WTC11 (cell line): ENCODE measurements around the gene SEPTIN1. TPM values are rescaled to one million over a fixed set of nuclear protein-coding genes. Genes with fewer than 3 reads are reported as not detected.

Source experiments
- ATAC-seq: fragments of 200-7000 bp; cut with Tn5 transposase; 2 replicates; pipeline ENCODE4 v1.10.0; 2021; ENCODE audit warnings: mild to moderate bottlenecking, moderate library complexity
- CTCF ChIA-PET: fragments of 300-600 bp; sonication (Branson Sonifier 250); formaldehyde crosslinking; loops from one replicate; lab custom pipeline; 2021; ENCODE audit warnings: antibody characterized with exemption; lab: Charles Lee
- POLR2A ChIA-PET: fragments of 350-600 bp; sonication (Branson Sonifier 250); formaldehyde crosslinking; loops from one replicate; lab custom pipeline; 2021; ENCODE audit warnings: antibody characterized with exemption; lab: Charles Lee
- DNase-seq: peaks from one replicate; pipeline ENCODE4 v3.0.0; 2021; ENCODE audit warnings: low spot score
- H3K27ac Mint-ChIP-seq: 2 replicates; pipeline ENCODE4 v1.8.0; 2021; ENCODE audit warnings: mixed read lengths
- H3K27me3 Mint-ChIP-seq: 2 replicates; pipeline ENCODE4 v1.8.0; 2021; ENCODE audit warnings: low read depth, mild to moderate bottlenecking, moderate library complexity, mixed read lengths
- H3K36me3 Mint-ChIP-seq: 2 replicates; pipeline ENCODE4 v1.8.0; 2021; ENCODE audit warnings: mixed read lengths
- H3K4me1 Mint-ChIP-seq: 2 replicates; pipeline ENCODE4 v1.8.0; 2022; ENCODE audit warnings: mixed read lengths
- H3K4me3 Mint-ChIP-seq: 2 replicates; pipeline ENCODE4 v1.8.0; 2021; ENCODE audit warnings: mild to moderate bottlenecking, moderate library complexity, mixed read lengths
- H3K9me3 Mint-ChIP-seq: 2 replicates; pipeline ENCODE4 v1.8.0; 2021; ENCODE audit warnings: mixed read lengths
- CBFB ChIP-seq: sonication (generic); formaldehyde crosslinking; IDR thresholded peaks from 2 replicates; pipeline ENCODE4 v1.8.1; 2022; ENCODE audit warnings: mild to moderate bottlenecking, low read depth, missing genetic modification reagents
- EMX1 ChIP-seq: fragments of 250-450 bp; sonication (Bioruptor Pico); IDR thresholded peaks from 2 replicates; pipeline ENCODE4 v1.8.0; 2021; ENCODE audit warnings: mild to moderate bottlenecking
- ETV6 ChIP-seq: sonication (generic); formaldehyde crosslinking; IDR thresholded peaks from 2 replicates; pipeline ENCODE4 v1.8.1; 2022; ENCODE audit warnings: mild to moderate bottlenecking, missing genetic modification reagents
- GRHL2 ChIP-seq: fragments of 250-450 bp; sonication (Bioruptor Pico); IDR thresholded peaks from 2 replicates; pipeline ENCODE4 v1.8.0; 2022; ENCODE audit warnings: mild to moderate bottlenecking, moderate library complexity; ENCODE audit not compliant: insufficient replicate concordance, severe bottlenecking
- GTF2I ChIP-seq: fragments of 250-450 bp; sonication (Bioruptor Pico); conservative IDR thresholded peaks from 2 replicates; pipeline ENCODE4 v1.4.0; 2021; ENCODE audit warnings: mild to moderate bottlenecking
- HMGXB4 ChIP-seq: sonication (generic); formaldehyde crosslinking; IDR thresholded peaks from 2 replicates; pipeline ENCODE4 v1.8.1; 2023; ENCODE audit warnings: mild to moderate bottlenecking, moderate library complexity, missing genetic modification reagents
- MLX ChIP-seq: sonication (generic); formaldehyde crosslinking; IDR thresholded peaks from 2 replicates; pipeline ENCODE4 v1.8.1; 2023; ENCODE audit warnings: mild to moderate bottlenecking, missing genetic modification reagents, moderate library complexity
- NR2C2 ChIP-seq: sonication (generic); formaldehyde crosslinking; IDR thresholded peaks from 2 replicates; pipeline ENCODE4 v1.8.0; 2022; ENCODE audit warnings: mild to moderate bottlenecking, missing genetic modification reagents
- NR3C1 ChIP-seq: sonication (generic); formaldehyde crosslinking; conservative IDR thresholded peaks from 2 replicates; pipeline ENCODE4 v1.8.1; 2023; ENCODE audit warnings: low read depth, mild to moderate bottlenecking, missing genetic modification reagents
- PRDM15 ChIP-seq: sonication (generic); formaldehyde crosslinking; IDR thresholded peaks from 2 replicates; pipeline ENCODE4 v1.8.0; 2022; ENCODE audit warnings: missing genetic modification reagents
- PREB ChIP-seq: sonication (generic); formaldehyde crosslinking; IDR thresholded peaks from 2 replicates; pipeline ENCODE4 v1.8.1; 2022; ENCODE audit warnings: mild to moderate bottlenecking, missing genetic modification reagents, moderate library complexity, borderline replicate concordance
- TCF7 ChIP-seq: sonication (generic); formaldehyde crosslinking; IDR thresholded peaks from 2 replicates; pipeline ENCODE4 v1.8.0; 2022; ENCODE audit warnings: mild to moderate bottlenecking, low read depth, missing genetic modification reagents, moderate library complexity
- TP53 ChIP-seq: sonication (generic); formaldehyde crosslinking; IDR thresholded peaks from 2 replicates; pipeline ENCODE4 v1.8.1; 2023; ENCODE audit warnings: mild to moderate bottlenecking, missing genetic modification reagents
- ZBTB21 ChIP-seq: sonication (generic); formaldehyde crosslinking; IDR thresholded peaks from 2 replicates; pipeline ENCODE4 v1.8.1; 2023; ENCODE audit warnings: mild to moderate bottlenecking, missing genetic modification reagents, borderline replicate concordance
- ZNF263 ChIP-seq: sonication (generic); formaldehyde crosslinking; IDR thresholded peaks from 2 replicates; pipeline ENCODE4 v1.8.1; 2022; ENCODE audit warnings: low read depth, mild to moderate bottlenecking, moderate library complexity, missing genetic modification reagents
- ZNF396 ChIP-seq: fragments of 250-450 bp; sonication (Bioruptor Pico); IDR thresholded peaks from 2 replicates; pipeline ENCODE4 v1.8.0; 2021; ENCODE audit warnings: mild to moderate bottlenecking, moderate library complexity, borderline replicate concordance
- ZNF416 ChIP-seq: fragments of 250-450 bp; sonication (Bioruptor Pico); IDR thresholded peaks from 2 replicates; pipeline ENCODE4 v1.9.0; 2021; ENCODE audit warnings: mild to moderate bottlenecking, inconsistent platforms
- ZNF532 ChIP-seq: fragments of 250-450 bp; sonication (Bioruptor Pico); IDR thresholded peaks from 2 replicates; pipeline ENCODE4 v1.9.0; 2021; ENCODE audit warnings: mild to moderate bottlenecking, borderline replicate concordance
- ZNF671 ChIP-seq: fragments of 250-450 bp; sonication (Bioruptor Pico); IDR thresholded peaks from 2 replicates; pipeline ENCODE4 v1.8.0; 2021; ENCODE audit warnings: mild to moderate bottlenecking
- total RNA-seq: library from RNA; stranded (reverse); gene quantifications from 3 replicates; pipeline ENCODE4 v1.2.3, GENCODE V29; 2021

SEPTIN1 gene
- total RNA-seq, 1 experiment from 2014 or later, result 2.3 TPM

GRCh38 chr16:30416624-30417528 lies 34.5 kb upstream of the SEPTIN1 start:
- DNase-seq, result no peak
- Mint-ChIP-seq H3K9me3 (no peaks in the 10 kb centered on the region), H3K27me3 (no peaks in the 10 kb centered on the region), H3K4me1 (peaks cover 9% of the 10 kb centered on the region), H3K4me3 (peak overlapping the region; percentile 55), H3K27ac (no peak overlapping the region; the same call in 1 of the 2 replicates), H3K36me3 (peaks cover 34% of the 10 kb centered on the region)
- ATAC-seq, result peak; percentile 6; the same call in 1 of the 2 replicates
- no peak for TF ChIP-seq ZNF532 (CRISPR knock-in tag)
- TF ChIP-seq TCF7 (CRISPR knock-in tag), result no peak
- no peak for TF ChIP-seq MLX (CRISPR knock-in tag)
- no peak for TF ChIP-seq ZNF263
- no peak for TF ChIP-seq HMGXB4 (CRISPR knock-in tag)
- TF ChIP-seq ETV6 (CRISPR knock-in tag), result no peak
- no peak for TF ChIP-seq CBFB
- TF ChIP-seq ZNF671 (CRISPR knock-in tag), result no peak
- no peak for TF ChIP-seq ZNF416 (CRISPR knock-in tag)
- no peak for TF ChIP-seq TP53
- TF ChIP-seq PREB (CRISPR knock-in tag), result no peak
- TF ChIP-seq NR2C2 (CRISPR knock-in tag), result no peak
- no peak for TF ChIP-seq EMX1 (CRISPR knock-in tag)
- TF ChIP-seq PRDM15 (CRISPR knock-in tag), result no peak
- no peak for TF ChIP-seq NR3C1 (CRISPR knock-in tag)
- TF ChIP-seq ZNF396, result no peak
- no peak for TF ChIP-seq GTF2I (CRISPR knock-in tag)
- TF ChIP-seq ZBTB21 (CRISPR knock-in tag), result no peak
- TF ChIP-seq GRHL2 (CRISPR knock-in tag), result no peak
- CTCF ChIA-PET, result interaction anchor here (0.5 to 5.7 kb wide), 21 partner anchors 8 to 325 kb away, joined by 3 to 73 read pairs (median 7); partner anchors contain the start of genes DCTPP1, FBRS, PRR14 and TBX6
- POLR2A ChIA-PET, result interaction anchor here (0.8 to 1.5 kb wide), 8 partner anchors 7 to 351 kb away, joined by 3 to 12 read pairs (median 4); partner anchors contain the start of genes ALDOA, ZNF688 and ZNF771
